Keratinocyte (primary cell): ENCODE results near the gene CTIF.

Experiments used
- EZH2 ChIP-seq: IDR thresholded peaks from one replicate; pipeline ENCODE4 v1.6.1; 2012; ENCODE audit warnings: inconsistent platforms, mild to moderate bottlenecking, low read length, moderate library complexity
- TF ChIP-seq, protein P1 (sequence below), 3 experiments: IDR thresholded peaks in 1 of 3; conservative IDR thresholded peaks in 1 of 3; optimal IDR thresholded peaks in 1 of 3; 2 replicates in 2 of 3; 3 replicates in 1 of 3; pipeline versions ENCODE3 to v1.5.1; 2011; ENCODE audit warnings: low read length in 3 of 3, mild to moderate bottlenecking in 3 of 3, moderate library complexity in 2 of 3, control low read depth in 1 of 3, inconsistent platforms in 1 of 3; ENCODE audit not compliant: insufficient read depth in 2 of 3; ENCODE audit errors: extremely low read depth in 1 of 3

- TF ChIP-seq, protein P1, sequence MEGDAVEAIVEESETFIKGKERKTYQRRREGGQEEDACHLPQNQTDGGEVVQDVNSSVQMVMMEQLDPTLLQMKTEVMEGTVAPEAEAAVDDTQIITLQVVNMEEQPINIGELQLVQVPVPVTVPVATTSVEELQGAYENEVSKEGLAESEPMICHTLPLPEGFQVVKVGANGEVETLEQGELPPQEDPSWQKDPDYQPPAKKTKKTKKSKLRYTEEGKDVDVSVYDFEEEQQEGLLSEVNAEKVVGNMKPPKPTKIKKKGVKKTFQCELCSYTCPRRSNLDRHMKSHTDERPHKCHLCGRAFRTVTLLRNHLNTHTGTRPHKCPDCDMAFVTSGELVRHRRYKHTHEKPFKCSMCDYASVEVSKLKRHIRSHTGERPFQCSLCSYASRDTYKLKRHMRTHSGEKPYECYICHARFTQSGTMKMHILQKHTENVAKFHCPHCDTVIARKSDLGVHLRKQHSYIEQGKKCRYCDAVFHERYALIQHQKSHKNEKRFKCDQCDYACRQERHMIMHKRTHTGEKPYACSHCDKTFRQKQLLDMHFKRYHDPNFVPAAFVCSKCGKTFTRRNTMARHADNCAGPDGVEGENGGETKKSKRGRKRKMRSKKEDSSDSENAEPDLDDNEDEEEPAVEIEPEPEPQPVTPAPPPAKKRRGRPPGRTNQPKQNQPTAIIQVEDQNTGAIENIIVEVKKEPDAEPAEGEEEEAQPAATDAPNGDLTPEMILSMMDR (optimal IDR thresholded peaks at IDR 0.05 in 1 of 3, IDR thresholded peaks at IDR 0.05 in 1 of 3, conservative IDR thresholded peaks at IDR 0.05 in 1 of 3; ENCODE audit: extremely low read depth in 1 of 3, insufficient read depth in 2 of 3, low read length in 3 of 3): no peak
- no peak for TF ChIP-seq EZH2
Measured at GRCh38 chr18:48514786-48515185, 24.0 kb upstream of the CTIF start.
